Brain microvascular endothelial cell (primary cell): ENCODE data around the gene FRZB.
A peak's percentile ranks its signal among the peaks of the same experiment; 100 is the strongest.

Source experiments
- DNase-seq: peaks from one replicate; pipeline ENCODE4 v3.0.0-alpha.2; 2020
- H3K27ac ChIP-seq: fragments of 250-450 bp; sonication (Bioruptor Pico); 2 replicates; pipeline ENCODE4 v1.5.1; 2020; ENCODE audit warnings: mild to moderate bottlenecking, moderate library complexity
- H3K27me3 ChIP-seq: fragments of 250-450 bp; sonication (Bioruptor Pico); replicated peaks from 2 replicates; pipeline ENCODE4 v1.5.1; 2020; ENCODE audit warnings: mild to moderate bottlenecking
- H3K36me3 ChIP-seq: fragments of 250-450 bp; sonication (Bioruptor Pico); replicated peaks from 2 replicates; pipeline ENCODE4 v1.5.1; 2020; ENCODE audit warnings: mild to moderate bottlenecking
- H3K4me3 ChIP-seq: 2 replicates; pipeline ENCODE4 v1.5.1; 2011; ENCODE audit warnings: low read depth, mild to moderate bottlenecking, control low read depth, low read length, moderate library complexity
- in situ Hi-C: cut with HindIII; loops from 2 replicates; pipeline ENCODE4 v1.10.0; 2017; ENCODE audit warnings: low sequenced_read_pairs, low pct_ligation_motif_present
- TF ChIP-seq, protein P1 (sequence below): IDR thresholded peaks from 2 replicates; pipeline ENCODE4 v1.5.1; 2011; ENCODE audit warnings: low read depth, mild to moderate bottlenecking, moderate library complexity, low read length, control low read depth, inconsistent platforms; ENCODE audit errors: missing control alignments

FRZB gene

DNA sequence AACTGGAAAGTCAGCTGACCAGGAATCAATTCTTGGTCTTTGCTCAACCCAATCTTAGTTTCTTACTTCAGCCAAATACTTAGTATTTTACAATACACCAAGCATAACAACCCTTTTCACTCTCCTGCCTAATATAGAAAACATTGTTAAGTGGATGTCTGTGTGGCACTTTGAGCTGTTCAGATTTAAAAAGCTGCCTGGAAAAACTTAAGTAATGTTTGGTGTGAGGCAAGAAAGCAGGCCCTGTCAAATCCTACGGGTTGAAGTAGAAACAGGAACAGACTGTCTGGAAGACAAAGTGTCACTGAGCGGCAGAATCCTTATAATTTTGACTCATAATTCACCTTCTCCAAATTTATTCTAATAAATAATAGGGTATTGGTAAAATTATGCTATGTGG is 37.1 kb upstream of the FRZB start:
- Histone ChIP-seq H3K36me3 (no peaks in the 10 kb centered on the region), H3K27me3 (no peaks in the 10 kb centered on the region), H3K27ac (no peak overlapping the region), H3K4me3 (no peak overlapping the region)
- DNase-seq: no peak
- in situ Hi-C loops: no loop called here
- TF ChIP-seq, protein P1, sequence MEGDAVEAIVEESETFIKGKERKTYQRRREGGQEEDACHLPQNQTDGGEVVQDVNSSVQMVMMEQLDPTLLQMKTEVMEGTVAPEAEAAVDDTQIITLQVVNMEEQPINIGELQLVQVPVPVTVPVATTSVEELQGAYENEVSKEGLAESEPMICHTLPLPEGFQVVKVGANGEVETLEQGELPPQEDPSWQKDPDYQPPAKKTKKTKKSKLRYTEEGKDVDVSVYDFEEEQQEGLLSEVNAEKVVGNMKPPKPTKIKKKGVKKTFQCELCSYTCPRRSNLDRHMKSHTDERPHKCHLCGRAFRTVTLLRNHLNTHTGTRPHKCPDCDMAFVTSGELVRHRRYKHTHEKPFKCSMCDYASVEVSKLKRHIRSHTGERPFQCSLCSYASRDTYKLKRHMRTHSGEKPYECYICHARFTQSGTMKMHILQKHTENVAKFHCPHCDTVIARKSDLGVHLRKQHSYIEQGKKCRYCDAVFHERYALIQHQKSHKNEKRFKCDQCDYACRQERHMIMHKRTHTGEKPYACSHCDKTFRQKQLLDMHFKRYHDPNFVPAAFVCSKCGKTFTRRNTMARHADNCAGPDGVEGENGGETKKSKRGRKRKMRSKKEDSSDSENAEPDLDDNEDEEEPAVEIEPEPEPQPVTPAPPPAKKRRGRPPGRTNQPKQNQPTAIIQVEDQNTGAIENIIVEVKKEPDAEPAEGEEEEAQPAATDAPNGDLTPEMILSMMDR: no peak

DNA sequence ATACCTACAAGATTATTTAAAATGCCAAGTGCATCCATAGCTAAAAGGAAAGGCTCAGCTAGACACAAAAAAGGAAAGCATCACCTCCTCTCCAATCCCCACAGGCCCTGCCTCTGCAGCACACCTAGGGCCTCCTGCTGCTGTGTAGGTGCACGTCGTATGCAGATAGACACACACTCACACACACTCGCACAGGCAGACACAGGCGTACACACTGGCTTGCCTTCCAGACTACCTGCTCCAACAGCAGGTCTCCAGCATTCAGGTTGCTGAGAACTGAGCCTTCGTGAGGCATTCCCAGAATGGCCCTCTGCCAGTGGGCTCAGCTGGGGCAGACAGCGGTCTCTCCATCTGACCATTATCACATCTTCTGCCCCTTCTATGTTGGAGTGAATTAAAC is 35.3 kb upstream of the FRZB start:
- no peak for DNase-seq
- in situ Hi-C loops: no loop called here
- Histone ChIP-seq H3K27me3 (no peaks in the 10 kb centered on the region), H3K27ac (no peak overlapping the region), H3K36me3 (no peaks in the 10 kb centered on the region), H3K4me3 (no peak overlapping the region)
- TF ChIP-seq, protein P1: no peak

DNA sequence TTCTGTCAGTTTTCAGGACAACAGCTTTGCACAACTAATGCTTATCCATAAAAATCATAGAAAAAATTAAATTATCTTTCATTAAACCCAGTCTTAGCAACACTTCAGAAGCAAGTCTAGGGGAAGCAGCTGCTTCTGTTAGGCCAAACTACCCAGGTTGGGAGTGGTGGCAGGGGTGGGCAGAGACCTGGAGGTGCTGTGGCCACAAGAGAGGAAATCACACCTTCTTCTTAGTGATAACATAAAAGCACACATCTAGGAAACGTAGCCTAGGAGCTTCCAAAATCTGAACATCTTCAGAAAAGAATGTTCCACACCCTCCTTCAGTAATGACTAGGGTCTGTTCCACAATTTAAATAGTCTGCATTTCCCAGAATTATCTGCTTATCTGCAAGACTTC is 32.3 kb upstream of the FRZB start:
- Histone ChIP-seq H3K36me3 (no peaks in the 10 kb centered on the region), H3K4me3 (no peak overlapping the region), H3K27me3 (no peaks in the 10 kb centered on the region), H3K27ac (no peak overlapping the region)
- TF ChIP-seq, protein P1: no peak
- DNase-seq: no peak
- in situ Hi-C loops: no loop called here

DNA sequence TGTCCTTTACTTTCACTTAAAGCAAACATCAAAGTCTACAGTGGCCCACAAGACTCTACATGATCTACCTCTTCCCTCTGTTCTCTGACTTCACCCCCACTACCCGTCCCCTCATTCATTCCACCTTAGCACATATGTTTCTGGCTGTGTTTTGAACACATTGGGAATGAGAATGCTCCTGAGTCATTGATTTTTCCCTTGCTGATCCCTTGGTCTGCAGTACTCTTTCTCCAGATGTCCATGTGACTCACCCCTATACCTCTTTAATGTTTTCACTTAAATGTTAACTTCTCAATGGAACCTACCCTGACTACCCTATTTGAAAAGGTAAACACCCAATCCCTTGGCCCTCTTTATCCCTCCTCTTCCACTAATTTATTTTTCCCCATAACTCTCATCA is 30.7 kb upstream of the FRZB start:
- H3K4me3 ChIP-seq: no peak overlapping the region
- no peak overlapping the region for H3K27ac ChIP-seq
- peak; percentile 32 for DNase-seq
- H3K27me3 ChIP-seq: no peaks in the 10 kb centered on the region
- in situ Hi-C loops: no loop called here
- no peaks in the 10 kb centered on the region for H3K36me3 ChIP-seq
- TF ChIP-seq, protein P1: no peak

DNA sequence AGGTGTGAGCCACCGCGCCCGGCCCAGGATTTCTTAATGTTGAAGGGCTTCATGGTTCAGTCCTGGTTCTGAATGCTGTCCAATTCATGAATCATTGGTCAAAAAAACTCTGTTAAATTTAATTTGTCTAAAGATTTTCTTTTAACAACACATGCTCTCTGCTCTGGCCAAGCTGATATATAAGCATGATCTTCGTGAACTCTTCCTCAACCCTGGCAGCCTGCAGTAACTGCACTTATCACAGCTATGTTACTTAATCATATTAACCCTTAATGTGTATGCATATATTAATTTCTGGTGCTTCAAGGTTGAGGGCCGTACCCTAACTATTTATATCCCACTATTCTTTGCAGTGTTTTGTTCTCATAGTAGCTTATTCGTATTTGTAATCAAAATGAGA is 29.4 kb upstream of the FRZB start:
- no peak for DNase-seq
- TF ChIP-seq, protein P1: no peak
- no peaks in the 10 kb centered on the region for H3K36me3 ChIP-seq
- H3K27ac ChIP-seq: no peak overlapping the region
- in situ Hi-C loops: no loop called here
- no peak overlapping the region for H3K4me3 ChIP-seq
- H3K27me3 ChIP-seq: no peaks in the 10 kb centered on the region

DNA sequence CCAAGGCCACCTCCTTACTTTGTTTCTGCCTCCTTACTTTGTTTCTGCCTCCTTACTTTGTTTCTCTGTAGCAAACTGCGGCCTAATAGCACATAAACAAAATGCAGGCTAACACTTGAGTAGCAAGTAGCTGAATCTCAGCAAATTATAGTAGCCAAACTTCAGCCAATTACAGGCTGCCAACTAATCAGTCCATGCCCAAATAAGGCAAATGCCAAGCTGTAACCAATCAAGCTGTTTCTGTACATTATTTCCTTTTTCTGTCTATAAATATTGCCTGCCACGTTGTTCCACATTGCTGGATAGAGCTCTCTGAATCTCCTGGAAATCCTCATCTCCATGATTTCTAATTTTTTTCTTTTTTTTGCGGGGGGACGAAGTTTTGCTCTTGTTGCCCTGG is 28.7 kb upstream of the FRZB start:
- no peak overlapping the region for H3K27ac ChIP-seq
- no peak for DNase-seq
- TF ChIP-seq, protein P1: no peak

More for the DNA sequence above, 28.7 kb upstream of the FRZB start:
- in situ Hi-C loops: no loop called here
- Histone ChIP-seq H3K27me3 (no peaks in the 10 kb centered on the region), H3K36me3 (no peaks in the 10 kb centered on the region), H3K4me3 (no peak overlapping the region)
